Amygdala (tissue), 56 donors: ENCODE data around the gene UHRF1.
A peak's percentile ranks its signal among the peaks of the same experiment; 100 is the strongest.
"Not testable (repeated sequence)": the region's sequence is repeated elsewhere in the genome, so short reads cannot be mapped to it uniquely, and the experiment has no call there.

Experiments used
- DNase-seq, 56 donors: peaks; one replicate each; lab custom pipeline; 2025; lab: John Stamatoyannopoulos, UW

The UHRF1 gene

DNA sequence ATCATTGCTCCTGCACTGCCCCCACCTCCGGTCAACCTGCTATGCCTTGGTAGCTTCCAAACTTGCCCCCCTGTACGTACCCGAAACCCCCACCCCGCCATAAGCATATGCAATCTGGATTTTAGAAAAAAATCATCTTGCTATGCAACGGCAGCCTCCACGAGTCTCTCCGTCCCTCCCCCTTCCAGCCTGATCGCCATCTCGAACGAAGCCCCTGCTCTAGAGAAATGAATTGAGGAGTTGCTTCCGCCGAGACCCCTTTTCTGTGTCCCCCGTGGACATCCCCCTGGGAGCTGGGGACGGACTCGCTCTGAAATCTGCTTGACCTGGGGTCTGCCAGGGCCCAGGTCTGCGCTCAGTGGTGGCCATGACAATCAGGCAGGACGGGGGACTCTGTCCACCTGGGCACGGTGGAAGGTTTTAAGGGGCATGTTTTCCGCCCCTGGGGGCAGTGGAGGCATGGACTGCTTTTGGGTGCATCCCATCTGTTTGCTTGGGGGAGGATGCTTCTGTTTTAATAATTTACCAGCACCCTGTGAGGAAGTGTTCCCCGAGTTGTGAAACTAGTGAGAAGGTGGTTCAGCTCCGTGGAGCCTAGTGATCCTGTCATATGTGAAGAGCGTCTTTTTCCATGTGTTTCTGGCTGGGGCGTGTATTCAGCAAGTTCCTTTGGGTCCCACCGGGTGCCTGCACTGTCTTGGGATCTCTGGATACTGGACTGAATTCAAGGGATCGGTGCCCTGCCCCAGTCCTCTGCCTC is 60.7 kb downstream of the UHRF1 start:
- peak in 5 of 56 donors; percentile 12 to 50 (median 38) for DNase-seq

DNA sequence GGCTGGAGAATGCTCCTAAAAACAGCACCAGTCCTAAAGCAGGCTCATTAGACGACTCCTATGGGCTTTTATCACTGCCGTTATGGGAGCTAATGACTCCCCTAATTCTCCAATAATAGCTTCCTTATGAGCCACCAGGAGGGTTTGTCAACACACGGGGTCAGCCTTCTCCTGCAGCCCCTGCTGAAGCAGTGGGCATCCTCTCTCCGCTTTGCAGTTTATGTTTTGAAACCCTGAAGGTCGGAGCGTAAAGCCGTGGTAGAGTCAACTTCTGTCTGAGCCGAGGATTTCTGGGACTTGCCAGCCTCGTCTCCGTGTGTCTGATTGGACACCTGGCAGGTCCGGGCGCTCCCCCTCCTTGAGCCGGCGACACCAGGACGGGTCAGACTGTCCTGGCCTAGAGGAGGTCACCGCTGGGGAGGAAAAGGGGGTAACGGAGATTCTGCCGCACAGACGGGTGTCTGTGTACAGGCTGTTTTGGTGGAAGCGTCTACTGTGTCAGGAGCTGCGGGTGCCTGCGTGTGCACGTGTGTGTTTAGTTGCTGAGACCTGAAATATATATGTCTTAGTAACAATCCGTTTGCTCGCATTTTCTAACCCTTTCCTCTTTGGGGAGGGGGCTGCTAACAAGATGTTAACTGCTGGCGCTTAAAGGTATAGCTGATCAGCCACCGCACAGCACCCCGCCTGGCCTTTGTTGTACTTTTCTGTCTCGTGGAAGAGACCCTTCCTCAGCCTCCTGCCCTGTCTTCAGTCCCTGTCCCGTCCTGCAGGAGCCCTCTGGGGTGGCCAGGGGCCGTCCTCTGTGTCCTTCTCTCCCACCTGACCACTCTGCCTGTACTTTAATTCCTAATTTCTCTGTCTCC is 61.5 kb downstream of the UHRF1 start:
- DNase-seq, result no peak

DNA sequence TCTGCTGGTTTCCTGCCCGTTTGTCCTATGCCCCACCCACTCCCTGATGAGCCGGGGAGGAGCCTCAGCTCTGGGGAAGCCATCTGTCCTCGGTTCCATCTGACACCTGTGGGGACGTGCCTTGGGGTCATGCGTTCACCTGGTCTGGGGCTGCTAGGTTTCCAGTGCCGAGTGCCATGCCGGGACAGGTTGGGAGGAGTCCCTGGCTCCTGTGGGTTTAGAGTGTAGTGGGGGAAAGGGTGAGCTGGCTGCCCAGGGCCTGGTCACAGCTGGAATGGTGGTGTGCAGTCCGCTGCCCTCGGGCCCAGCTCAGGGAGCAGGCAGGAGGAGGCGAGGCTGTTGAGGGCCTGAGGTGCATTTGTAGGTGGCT is 62.1 kb downstream of the UHRF1 start:
- peak in 1 of 56 donors; percentile 11 for DNase-seq

DNA sequence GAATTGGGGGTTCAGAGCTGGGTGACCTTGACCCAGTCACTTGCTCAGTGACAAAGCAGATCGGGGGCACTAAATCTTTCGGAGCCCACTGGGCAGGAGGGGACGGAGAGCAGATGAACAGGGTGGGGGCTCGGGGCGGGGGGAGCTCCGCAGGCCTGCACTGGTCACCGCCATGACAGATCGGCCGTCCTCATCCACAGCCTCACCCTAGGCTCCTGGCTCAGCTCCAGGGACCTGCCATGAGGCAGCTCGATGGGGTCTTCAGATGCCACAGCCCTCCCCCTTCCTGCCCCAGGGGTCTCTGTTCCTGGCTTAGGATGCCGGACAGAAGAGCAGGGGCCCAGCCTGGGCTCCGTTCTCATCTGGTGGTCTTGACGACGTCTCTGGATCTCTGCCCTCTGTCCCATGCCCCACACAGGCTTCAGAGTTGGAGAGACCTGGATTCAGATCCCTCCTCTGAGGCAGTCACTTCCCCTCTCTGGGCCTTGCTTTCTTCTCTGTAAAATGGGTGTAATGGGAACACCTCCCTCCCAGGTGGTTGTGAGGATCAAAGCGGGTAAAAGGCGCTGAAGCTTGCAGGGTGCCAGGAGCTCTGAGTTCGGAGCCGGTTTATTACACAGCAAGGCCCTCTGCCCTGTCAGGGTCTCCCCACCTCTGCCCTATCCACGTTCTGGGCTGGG is 62.7 kb downstream of the UHRF1 start:
- no peak for DNase-seq

DNA sequence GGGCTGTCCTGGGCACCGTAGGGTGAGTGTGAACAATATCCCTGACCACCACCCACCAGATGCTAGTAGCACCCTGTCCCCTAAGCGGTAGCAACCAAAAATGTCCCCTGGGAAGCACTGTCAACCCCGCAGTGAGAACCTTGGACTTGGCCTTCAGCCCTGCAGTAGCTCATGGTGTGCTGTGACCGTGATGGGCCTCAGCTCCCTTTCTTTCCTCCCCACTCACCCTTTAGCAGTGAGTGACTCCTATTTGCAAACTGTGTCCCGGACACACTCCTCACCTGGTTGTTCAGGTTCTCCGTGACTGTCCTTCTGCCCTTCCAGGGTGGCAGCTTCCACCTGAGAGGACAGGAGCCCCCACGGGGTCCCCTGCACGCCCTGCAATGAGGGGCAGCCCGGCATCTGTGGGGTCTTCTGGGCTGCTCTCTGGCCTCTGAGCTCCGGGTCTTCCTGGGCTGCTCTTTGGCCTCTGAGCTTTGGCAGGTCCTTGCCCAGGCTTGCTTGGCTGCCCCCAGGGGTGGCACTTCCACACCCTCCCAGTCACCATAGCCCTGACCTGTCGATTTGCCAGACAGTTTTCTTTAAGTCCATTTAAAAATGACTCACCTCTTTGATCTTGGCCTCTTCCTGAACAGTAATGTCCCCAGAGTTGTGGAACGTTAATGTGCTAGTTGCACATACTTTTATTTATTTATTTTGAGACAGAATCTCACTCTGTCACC is 63.4 kb downstream of the UHRF1 start:
- DNase-seq, result no peak

DNA sequence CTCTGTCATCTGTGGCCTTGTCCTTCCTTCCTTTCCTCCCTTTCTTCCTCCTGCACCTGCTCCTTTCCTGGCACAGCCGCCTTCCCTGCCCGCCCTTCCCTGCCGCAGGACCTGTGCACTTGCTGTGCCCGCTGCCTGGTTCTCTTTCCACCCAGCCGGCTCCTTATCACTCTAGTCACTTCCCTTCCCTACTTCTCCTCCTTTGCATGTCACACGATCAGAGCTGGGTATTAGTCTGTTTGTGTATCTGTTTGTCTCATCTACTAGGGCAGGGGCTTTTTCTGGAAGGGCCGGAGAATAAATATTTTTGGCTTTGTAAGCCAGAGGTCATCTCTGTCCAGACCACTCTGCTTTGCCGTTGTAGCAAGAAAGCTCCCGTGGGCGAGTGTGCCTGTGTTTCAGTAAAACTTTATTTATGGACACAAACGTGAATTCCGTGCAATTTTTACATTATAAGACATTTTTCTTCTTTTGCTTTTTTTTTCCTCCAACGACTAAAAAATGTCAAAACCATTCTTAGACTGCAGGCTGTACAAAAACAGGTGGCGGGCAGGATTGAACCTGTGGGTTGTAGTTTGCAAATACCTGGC is 65.7 kb downstream of the UHRF1 start:
- DNase-seq, result no peak

DNA sequence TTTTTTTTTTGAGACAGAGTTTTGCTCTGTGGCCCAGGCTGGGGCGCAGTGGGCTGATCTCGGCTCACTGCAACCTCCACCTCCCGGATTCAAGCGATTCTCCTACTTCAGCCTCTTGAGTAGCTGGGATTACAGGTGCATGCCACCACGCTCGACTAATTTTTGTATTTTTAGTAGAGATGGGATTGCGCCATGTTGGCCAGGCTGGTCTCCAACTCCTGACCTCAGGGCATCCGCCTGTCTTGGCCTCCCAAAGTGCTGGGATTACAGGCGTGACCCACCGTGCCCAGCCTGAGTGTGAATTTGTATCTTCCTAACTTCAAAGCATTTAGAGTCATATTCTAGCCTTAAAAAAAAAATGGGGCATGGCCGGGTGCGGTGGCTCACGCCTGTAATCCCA is 66.3 kb downstream of the UHRF1 start:
- not testable (repeated sequence) for DNase-seq

DNA sequence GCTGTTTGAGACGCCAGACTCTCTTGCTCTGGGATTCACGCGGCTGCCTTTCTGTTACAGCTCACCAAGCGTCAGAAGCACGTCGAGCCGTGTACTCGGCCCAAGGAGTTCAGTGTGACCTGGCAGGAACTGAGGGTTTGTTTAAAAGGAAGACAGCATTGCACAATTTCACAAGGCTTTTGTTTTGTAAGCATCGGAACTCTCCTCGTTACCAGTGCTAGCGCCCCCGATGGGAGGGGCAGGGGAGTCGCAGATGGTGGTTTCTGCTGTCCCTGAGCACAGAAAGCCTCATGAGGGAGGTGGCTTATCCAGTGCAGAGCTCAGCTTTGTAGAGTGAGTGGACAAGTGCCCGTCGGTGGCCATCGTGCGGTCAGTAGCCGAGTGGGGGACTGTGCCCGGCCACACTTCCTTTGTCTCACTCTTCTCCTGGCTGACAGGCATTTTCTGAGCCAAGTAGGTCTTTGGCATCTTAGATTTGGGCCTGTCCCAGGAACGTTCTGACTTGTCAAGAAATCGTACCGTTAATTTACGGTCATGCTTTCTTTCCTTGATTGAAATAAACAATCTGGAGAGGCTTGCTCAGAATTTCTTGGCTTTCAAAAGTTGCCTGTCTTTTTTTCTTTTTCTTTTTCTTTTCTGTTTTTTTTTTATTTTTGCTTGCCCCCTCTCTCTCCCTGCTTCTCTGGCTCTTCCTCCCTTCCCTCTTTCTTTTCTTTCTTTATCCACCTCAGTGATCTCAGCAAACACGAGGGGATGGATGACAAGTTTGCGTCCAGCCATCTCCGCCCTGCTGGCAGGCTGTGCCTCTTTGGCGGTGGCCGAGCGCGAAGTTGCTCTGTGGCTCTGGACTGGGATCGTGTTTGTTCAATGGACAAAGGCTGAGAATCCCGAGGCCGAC is 67.3 kb downstream of the UHRF1 start:
- peak in 36 of 56 donors; percentile 21 to 88 (median 57) for DNase-seq

DNA sequence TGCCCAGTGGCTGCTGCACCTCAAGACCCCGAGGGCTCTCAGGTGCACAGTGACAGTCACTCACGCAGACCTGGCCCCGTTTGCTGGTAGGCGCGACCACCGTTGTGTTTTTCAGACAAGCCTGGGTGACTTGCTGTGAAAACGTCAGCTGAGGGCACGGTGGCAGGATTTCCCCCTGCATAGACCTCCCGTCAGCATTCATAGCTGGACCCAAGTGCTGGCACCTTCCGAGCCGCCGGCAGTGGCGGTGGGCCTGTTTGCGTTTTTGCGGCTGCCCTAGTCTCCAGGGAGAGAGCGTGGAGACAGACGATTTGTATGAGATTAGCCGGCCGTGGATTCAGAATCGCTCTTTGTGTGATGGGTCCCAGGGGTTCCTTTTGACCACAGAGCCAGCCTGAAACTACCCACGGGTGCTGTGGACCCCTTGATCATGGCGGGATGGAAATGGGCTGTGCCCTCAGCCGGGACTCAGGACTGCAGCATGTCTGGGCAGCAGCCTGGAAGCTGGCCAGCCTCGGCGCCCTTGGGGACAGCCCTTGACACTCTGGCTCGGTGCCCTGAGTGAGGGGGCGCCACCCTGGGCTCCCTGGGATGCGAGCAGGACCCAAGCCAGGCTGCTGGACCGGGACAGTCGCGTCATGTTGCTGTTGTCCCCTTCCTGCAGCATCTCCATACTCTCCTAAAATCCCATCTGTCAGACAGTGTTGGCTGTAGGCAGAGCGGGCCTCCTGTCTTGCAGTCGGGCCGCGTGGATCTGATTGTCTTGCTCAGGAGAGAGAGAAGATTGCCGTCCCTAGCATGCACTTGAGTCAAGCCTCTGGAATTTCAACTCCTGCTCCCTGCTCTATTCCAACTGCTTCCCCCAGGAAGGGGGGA is 68.2 kb downstream of the UHRF1 start:
- peak in 6 of 56 donors; percentile 20 to 51 (median 46) for DNase-seq

DNA sequence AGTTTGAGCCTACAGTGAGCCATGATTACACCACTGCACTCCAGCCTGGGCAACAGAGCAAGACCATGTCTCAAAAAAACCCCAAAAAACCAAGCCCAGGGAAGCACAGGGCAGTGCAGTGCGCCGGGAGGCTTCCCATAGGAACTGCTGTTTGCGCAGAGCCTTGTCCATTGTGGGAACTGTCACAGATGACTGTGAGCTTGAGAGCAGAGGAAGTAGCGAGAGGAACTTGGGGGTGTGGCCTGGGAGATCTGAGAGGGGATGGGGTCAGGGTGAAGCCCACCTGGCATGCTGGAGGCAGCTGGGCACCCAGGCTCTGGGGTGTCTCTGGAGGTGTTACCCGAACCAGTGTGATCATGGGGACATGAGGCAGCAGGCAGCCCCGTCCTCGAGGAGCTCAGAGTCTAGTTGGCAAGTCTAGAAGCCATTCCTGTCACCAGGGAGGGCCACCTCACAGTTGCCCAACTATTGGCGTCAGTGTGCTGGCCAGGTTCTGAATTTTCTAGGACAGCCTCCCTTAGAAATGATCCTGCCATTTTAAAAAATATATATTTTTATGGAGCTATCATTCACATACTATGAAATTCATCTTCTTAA is 70.0 kb downstream of the UHRF1 start:
- no peak for DNase-seq

DNA sequence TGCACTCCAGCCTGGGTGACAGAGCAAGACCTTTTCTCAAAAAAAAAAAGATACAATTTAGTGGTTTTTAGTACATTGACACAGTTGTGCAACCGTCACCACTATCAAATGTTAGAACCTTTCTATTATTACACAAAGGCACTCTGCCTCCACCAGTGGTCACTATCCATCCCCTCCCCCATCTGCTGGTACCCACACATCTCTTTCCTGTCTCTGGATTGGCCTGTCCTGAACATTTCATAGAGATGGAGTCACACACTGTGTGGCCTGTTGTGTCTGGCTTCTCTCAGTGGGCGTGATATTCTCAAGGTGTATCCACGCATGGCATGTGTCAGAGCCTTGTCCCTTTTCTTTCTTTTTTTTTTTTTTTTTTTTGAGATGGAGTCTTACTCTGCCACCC is 70.8 kb downstream of the UHRF1 start:
- no peak for DNase-seq

DNA sequence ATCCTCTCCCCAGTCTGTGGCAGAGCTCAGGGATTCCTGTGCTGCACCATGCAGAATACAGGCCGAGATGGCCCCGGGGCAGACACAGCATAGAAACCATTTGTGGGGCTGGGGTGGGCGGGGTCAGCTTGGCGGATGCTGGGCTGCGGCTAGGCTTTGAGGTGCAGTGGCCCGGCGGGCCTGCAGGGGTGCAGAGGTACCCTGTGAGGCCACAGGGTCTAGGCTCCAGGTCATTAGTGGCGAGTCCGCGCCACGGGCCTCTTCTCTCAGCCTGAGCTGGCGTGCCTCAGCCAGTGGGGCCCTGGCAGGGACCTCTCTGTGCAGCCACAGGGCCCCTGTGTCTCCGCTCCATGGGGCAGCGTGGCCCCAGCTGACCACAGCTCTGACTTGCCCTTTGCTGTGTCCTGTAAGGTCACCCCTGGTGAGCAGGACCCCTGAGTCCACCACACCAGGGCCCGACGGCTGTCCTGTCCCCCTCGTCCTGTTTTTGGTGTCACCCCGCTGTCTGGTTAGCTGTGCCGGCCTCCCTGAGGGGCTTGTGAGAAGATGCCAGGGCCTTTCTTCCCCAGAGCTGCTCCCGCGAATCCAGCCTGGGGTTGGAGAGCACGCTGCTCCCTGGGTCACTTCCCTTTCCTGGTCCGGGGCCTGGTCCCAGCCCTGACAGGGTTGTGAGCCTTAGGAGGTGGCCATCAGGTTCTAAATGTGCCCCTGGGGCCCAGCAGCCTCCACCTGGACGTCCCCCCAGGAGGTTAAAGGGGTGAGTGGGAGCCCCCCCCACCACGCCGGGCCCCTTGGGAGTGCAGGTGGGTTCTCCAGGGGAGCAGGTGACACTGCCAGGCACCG is 71.8 kb downstream of the UHRF1 start:
- no peak for DNase-seq

DNA sequence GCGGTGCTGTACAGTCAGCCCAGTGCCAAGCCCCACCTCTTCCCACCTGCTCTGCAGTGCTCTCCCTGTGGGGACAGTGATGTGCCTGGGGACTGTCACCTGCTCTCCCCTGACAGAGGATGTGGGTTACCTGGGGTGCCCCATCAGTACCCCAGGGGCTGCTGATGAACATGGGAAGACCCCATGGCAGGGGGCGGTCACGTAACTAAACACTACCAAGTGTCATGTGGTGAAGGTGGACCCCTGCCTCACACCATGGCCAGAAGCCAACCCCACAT is 72.3 kb downstream of the UHRF1 start:
- no peak for DNase-seq

DNA sequence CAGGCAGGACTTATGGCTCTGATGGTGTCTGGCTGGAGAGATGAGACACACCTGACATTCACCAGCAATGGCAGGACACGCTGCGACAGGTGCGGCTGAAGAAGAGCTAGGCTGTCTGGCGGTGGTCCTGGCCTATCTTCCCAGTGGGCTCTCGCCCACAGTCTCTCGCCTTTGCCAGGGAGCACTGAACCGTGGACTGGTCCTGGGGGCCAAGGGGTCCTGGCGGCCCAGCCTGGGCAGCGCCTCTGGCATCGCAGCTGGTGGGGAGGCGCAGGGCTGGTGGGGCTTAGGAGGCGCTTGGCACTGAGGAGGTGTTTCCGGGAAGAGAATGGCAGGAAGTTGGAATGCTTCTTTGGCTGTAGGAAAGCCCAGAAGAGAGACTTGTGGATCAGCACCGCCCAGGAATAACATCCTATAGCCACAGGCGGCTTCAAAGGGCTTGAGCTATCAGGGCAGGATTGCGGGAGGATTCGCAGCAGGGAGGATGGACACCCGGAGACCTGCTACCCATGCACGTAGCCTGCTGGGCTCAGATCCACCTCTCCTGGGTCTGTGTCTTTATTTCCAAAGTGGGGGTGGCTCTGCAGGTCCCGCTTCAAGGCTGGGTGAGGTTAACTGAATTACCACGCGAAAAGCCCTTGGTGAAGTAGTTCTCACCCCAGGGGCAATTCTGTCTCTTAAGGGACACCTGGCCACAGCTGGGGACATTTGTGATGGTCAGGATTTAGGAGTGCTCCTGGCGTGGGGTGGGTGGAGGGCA is 74.2 kb downstream of the UHRF1 start:
- no peak for DNase-seq

DNA sequence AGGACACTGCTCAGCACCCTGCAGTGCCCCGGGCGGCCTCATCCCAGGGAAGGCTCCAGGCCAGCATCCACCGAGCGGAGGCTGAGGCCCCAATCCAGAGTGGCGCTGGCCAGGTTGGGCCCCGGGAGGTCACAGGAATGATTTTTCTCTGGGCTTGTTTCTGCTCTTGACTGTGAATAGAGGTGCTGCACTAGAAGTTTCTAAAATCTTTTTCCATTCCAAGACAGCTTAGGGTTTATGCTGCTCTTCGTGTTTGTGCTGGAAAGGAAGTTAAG is 74.7 kb downstream of the UHRF1 start:
- no peak for DNase-seq

DNA sequence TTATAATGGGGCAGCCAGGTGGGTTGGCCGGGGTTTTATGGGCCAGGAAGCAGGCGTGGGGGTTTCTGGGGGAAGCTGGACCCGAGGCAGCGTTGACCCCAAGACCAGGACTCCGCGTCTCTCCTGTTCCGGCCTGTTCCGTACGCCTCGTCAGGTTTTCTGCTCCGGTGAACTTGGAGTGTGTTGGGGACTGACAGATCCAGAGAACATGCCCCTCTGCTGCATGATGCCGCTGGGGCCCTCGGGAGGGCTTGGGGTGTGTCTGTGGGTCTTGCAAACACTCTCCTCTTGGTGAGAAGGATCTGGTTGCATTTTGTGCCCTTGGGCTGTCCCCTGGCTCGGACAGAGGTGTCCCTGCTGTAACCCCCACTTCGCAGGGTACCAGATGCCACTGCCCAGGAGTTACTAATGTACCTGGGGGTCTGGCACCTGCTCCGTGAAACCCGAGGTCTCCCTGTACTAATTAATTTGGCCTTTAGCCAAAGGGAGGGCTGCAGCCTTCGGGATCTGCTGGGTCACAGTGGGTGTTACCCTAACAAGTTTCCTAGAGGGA is 75.2 kb downstream of the UHRF1 start:
- no peak for DNase-seq
